ENCODE results near the gene DOCK8.
"Not testable (repeated sequence)": the region's sequence is repeated elsewhere in the genome, so short reads cannot be mapped to it uniquely, and the experiment has no call there.

Gene DOCK8

GRCh38 chr9:227860-228259 lies 13.2 kb downstream of the DOCK8 start:
- DNase-seq, result no peak

DNA sequence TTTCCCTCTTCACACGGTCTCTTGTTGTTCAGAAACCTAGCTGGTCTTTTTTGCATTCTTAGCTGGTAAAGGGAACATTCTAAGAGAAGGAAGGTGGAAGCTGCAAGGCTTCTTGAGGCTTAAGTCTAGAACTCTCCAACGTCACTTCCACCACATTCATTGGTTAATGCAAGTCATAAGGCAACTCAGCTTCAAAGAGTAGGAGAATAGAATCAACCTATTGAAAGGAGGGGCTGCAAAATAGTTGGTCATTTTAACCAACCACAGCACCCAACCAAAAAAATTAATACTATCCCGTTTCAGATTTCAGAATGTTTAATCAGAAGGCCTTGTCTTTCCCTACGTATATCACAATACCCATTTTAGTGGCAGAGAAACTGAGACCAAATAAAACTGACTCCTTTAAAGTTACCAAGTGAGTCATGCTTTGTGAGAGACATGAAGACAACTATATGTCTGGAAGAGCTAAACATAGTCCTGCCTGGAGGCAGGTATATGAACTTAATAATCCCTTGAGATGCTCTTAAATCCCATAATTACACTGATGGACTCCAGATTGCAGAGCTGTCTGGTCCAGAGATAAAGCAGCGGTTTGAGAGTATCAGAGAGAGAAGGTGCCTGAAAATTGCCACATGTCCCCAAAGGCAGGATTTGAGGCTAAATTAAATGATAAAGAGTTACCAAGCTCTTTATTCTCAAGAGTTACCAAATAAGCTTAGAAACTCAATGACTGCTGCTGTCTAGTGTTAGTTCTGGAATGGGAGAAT lies 14.4 kb downstream of the DOCK8 start:
- no peak for DNase-seq

DNA sequence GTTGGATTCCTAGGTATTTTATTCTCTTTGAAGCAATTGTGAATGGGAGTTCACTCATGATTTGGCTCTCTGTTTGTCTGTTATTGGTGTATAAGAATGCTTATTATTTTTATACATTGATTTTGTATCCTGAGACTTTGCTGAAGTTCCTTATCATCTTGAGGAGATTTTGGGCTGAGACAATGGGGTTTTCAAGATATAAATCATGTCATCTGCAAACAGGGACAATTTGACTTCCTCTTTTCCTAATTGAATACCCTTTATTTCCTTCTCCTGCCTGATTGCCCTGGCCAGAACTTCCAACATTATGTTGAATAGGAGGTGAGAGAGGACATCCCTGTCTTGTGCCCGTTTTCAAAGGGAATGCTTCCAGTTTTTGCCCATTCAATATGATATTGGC lies 17.0 kb downstream of the DOCK8 start:
- not testable (repeated sequence) for DNase-seq

DNA sequence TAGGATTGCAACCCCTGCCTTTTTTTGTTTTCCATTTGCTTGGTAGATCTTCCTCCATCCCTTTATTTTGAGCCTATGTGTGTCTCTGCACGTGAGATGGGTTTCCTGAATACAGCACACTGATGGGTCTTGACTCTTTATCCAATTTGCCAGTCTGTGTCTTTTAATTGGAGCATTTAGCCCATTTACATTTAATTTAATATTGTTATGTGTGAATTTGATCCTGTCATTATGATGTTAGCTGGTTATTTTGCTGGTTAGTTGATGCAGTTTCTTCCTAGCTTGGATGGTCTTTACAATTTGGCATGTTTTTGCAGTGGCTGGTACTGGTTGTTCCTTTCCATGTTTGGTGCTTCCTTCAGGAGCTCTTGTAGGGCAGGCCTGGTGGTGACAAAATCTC lies 19.0 kb downstream of the DOCK8 start:
- DNase-seq, result not testable (repeated sequence)

- DNase-seq, result no peak
These were observed 22.6 kb downstream of the DOCK8 start for GRCh38 chr9:237141-237857.

DNA sequence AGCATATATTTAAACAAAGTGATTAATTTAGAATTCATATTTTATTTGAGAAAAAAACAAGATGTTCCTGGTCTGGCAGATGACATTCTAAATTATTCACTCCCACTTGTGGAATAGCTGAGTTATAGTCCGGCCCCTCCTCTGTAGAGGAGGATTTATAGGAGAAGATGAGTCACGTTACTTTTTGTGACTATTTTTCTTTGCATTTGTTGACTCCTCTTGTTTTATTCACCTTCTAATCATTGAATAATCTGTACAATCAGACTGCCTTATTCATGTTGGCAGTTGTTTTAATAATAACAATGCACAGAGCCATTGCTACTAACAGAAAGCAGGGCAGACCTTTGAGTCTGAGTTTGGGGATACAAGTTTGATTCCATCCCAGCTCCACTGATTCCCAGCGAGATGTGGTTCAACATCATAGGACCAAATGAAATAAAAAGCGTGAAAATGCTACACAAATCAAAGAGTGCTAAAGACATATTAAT lies 23.2 kb downstream of the DOCK8 start:
- DNase-seq, result no peak

GRCh38 chr9:242461-243080 lies 27.9 kb downstream of the DOCK8 start:
- no peak for DNase-seq

- no peak for DNase-seq
These were observed 33.8 kb downstream of the DOCK8 start for GRCh38 chr9:248278-248961.

- DNase-seq, result no peak
These were observed 34.4 kb downstream of the DOCK8 start for GRCh38 chr9:249025-249424.

- DNase-seq, result no peak
These were observed 35.4 kb downstream of the DOCK8 start for GRCh38 chr9:250039-250438.

DNA sequence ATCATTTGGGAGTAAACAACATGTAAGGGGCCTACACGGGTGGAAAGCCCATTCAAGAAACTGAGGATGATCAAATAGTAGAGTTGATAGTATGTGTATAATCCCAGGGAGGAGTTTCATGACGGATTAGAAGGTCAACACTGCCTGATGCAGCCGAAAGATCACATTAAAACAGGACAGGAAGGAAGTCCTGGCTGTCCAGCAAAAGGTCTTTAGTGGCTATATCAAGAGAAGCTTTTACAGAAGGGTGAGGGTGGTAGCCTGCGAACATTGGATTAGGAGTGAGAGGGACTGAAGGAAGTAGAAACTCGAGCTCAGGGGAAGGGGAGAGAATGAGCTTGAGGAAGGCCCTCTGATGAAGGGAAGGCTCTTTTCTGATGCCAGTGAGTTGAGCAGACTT lies 36.0 kb downstream of the DOCK8 start:
- DNase-seq, result no peak

GRCh38 chr9:251398-251797 lies 36.7 kb downstream of the DOCK8 start:
- DNase-seq, result no peak

- no peak for DNase-seq
These were observed 38.9 kb downstream of the DOCK8 start for GRCh38 chr9:253539-253938.

- no peak for DNase-seq
These were observed 39.9 kb downstream of the DOCK8 start for GRCh38 chr9:254516-254915.

DNA sequence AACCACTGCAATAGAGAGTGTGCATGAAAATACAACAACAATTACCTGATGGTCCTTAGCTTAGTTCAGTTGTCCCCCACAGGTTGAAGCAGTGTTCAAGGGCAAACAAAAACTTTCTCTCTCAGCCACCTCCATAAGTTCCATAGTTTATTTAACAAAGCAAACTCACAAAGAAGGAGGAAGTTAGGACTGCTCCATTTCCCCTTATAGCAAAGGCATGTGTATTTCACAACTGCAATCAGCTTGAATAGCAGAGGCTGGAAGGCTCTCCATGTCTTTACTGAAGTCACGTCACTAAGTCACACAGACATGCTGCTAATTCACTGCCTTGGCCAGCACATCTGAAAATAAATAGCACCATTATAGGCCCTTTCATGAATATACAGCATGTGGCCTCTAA lies 43.3 kb downstream of the DOCK8 start:
- DNase-seq, result no peak

DNA sequence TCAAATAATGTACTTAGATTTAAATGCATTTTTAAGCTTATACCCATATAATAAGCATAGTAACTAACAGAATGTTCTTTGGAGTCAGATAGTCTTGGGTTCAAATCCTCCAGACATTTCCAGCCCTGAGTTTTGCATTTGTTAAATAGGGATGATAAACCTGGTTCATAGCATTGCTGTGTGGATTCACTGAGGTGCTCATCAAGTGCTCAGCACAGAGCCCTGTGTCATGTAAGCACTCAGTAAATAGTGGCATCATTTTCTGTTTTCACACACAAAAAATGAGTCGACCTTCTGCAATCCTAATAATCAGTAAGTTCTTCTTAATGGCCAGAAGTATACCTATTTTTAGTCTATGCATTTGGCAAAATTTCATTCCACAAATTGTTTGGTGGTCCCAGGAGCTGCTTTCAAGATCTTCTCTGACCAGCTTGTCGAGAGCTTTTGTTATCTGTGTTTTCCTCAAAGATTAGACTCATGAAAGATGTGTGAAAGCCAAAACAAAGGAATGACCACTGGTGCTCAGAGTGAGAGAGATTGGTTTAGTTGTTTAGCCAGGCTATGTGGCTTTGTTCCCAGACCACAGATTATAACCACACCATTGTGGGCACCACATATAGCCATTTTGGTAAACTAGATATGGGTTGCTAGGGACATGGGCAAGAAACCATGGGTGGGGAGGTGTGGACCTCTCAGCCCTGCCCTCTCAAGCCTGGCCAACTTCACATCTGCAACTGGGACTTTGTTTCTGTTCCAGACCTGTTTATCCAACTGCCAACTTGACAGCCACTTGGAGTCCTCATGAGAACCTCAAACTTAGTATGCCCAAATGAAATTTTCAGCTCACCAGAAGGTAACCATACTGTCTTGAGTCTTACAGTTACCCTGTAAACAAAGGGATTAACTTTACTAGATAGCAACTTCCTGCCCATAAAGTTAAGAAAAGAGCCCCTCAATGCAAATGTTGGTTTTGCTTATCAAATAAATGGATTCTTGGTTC lies 45.0 kb downstream of the DOCK8 start:
- no peak for DNase-seq

- DNase-seq, result no peak
These were observed 49.6 kb downstream of the DOCK8 start for GRCh38 chr9:264231-264630.

GRCh38 chr9:265209-265870 lies 50.7 kb downstream of the DOCK8 start:
- DNase-seq, result no peak

- DNase-seq, result no peak
These were observed 51.6 kb downstream of the DOCK8 start for GRCh38 chr9:266228-266627.

- DNase-seq, result no peak
These were observed 54.0 kb downstream of the DOCK8 start for GRCh38 chr9:268616-269015.

- DNase-seq, result no peak
These were observed 54.5 kb downstream of the DOCK8 start for GRCh38 chr9:269081-269711.
